ACHN (cell line): ENCODE data around the gene CBFA2T3.

Source experiments
- DNase-seq: peaks from one replicate; pipeline ENCODE4 v3.0.0-alpha.2; 2015
- in situ Hi-C: cut with HindIII; loops from 2 replicates; pipeline ENCODE4 v1.10.0; 2017; ENCODE audit warnings: low sequenced_read_pairs, low pct_ligation_motif_present, low pct_unique_long_range_greater_than_20kb

The CBFA2T3 gene

GRCh38 chr16:88878967-88879787 is 97.8 kb downstream of the CBFA2T3 start:
- in situ Hi-C loops, result no loop called here
- no peak for DNase-seq

GRCh38 chr16:88878356-88878755 is 98.7 kb downstream of the CBFA2T3 start:
- in situ Hi-C loops, result no loop called here
- no peak for DNase-seq

- DNase-seq, result no peak
- in situ Hi-C loops, result no loop called here
Measured at GRCh38 chr16:88877564-88878289, 99.3 kb downstream of the CBFA2T3 start.

GRCh38 chr16:88876942-88877526 is 100.0 kb downstream of the CBFA2T3 start:
- in situ Hi-C loops, result no loop called here

GRCh38 chr16:88875703-88876234 is 101.2 kb downstream of the CBFA2T3 start:
- no peak for DNase-seq
- in situ Hi-C loops, result no loop called here

More at GRCh38 chr16:88876942-88877526, 100.0 kb downstream of the CBFA2T3 start:
- DNase-seq, result no peak

- in situ Hi-C loops, result loop anchor here (25.0 kb wide), 1 partner anchor 113 kb away; no protein-coding TSS in a partner anchor
- no peak for DNase-seq
Measured at GRCh38 chr16:88874938-88875599, 101.9 kb downstream of the CBFA2T3 start.

- no peak for DNase-seq
- in situ Hi-C loops, result loop anchor here (25.0 kb wide), 1 partner anchor 110 kb away; no protein-coding TSS in a partner anchor
Measured at GRCh38 chr16:88872650-88873331, 104.2 kb downstream of the CBFA2T3 start.

GRCh38 chr16:88871730-88872416 is 105.1 kb downstream of the CBFA2T3 start:
- in situ Hi-C loops, result loop anchor here (25.0 kb wide), 1 partner anchor 110 kb away; no protein-coding TSS in a partner anchor
- DNase-seq, result no peak

GRCh38 chr16:88871349-88871702 is 105.7 kb downstream of the CBFA2T3 start:
- in situ Hi-C loops, result loop anchor here (25.0 kb wide), 1 partner anchor 109 kb away; no protein-coding TSS in a partner anchor
- DNase-seq, result no peak

GRCh38 chr16:88870608-88871348 is 106.2 kb downstream of the CBFA2T3 start:
- no peak for DNase-seq
- in situ Hi-C loops, result loop anchor here (25.0 kb wide), 1 partner anchor 108 kb away; no protein-coding TSS in a partner anchor

GRCh38 chr16:88869673-88869980 is 107.4 kb downstream of the CBFA2T3 start:
- no peak for DNase-seq
- in situ Hi-C loops, result loop anchor here (25.0 kb wide), 1 partner anchor 107 kb away; no protein-coding TSS in a partner anchor

GRCh38 chr16:88868974-88869672 is 107.9 kb downstream of the CBFA2T3 start:
- DNase-seq, result no peak
- in situ Hi-C loops, result loop anchor here (25.0 kb wide), 1 partner anchor 107 kb away; no protein-coding TSS in a partner anchor

- in situ Hi-C loops, result loop anchor here (25.0 kb wide), 1 partner anchor 105 kb away; no protein-coding TSS in a partner anchor
- no peak for DNase-seq
Measured at GRCh38 chr16:88867581-88868246, 109.3 kb downstream of the CBFA2T3 start.

GRCh38 chr16:88866151-88866920 is 110.7 kb downstream of the CBFA2T3 start, which contains the start of gene PABPN1L:
Gene PABPN1L (minus strand): TSS chr16:88866660. CDS start chr16:88866606, 54 bp downstream.
- DNase-seq, result no peak
- in situ Hi-C loops, result loop anchor here (25.0 kb wide), 1 partner anchor 104 kb away; no protein-coding TSS in a partner anchor

GRCh38 chr16:88865742-88866141 is 111.3 kb downstream of the CBFA2T3 start:
- DNase-seq, result no peak
- in situ Hi-C loops, result loop anchor here (25.0 kb wide), 1 partner anchor 103 kb away; no protein-coding TSS in a partner anchor
